ENCODE measurements around the gene CORO2B.

DNA sequence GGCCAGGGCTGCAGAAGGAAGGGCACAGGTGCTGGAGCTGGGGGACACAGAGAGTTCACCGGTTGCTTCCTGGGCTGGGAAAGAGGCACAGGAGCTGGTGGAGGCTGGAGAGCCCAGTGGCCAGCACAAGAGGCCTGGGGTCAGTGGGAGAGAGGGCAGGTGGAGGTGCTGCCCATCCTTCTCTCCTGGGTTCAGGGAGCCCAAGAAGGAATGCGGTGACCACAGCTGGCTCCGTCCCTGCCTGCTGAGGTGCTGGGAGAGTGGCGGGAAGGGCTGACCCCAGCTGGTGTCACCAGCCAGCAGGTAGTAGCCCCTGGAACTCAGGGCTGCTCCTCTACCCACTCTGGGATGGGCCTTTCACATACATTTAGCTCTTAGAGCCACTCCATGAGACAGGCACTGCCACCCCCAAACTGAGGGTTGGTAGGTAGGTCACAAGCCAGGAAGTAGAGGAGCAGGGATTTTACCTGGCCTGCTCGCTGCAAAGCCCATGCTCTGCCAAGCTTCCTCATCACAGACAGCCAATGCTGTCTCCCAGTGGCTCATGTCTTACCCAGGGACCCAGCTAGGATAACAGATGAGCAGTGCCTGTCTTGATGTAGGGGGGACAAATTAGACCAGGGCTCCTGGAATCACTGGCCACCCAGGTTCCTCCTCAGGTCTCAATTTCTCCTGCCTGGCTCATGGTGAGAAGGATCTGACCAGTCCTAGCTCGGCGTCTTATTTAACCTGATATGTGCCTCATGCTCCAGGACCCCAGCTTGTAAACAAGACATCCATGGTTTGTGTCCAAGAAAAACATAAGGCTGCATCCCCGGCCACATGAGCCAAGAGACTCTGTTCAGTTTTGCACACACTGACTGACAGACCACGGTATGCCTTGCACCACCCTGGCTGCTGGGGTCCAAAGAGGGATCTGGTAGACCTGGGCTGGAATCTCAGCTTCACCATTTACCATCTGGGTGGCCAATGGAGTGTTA is 119.2 kb downstream of the CORO2B start:
- TF ChIP-seq, protein P1, sequence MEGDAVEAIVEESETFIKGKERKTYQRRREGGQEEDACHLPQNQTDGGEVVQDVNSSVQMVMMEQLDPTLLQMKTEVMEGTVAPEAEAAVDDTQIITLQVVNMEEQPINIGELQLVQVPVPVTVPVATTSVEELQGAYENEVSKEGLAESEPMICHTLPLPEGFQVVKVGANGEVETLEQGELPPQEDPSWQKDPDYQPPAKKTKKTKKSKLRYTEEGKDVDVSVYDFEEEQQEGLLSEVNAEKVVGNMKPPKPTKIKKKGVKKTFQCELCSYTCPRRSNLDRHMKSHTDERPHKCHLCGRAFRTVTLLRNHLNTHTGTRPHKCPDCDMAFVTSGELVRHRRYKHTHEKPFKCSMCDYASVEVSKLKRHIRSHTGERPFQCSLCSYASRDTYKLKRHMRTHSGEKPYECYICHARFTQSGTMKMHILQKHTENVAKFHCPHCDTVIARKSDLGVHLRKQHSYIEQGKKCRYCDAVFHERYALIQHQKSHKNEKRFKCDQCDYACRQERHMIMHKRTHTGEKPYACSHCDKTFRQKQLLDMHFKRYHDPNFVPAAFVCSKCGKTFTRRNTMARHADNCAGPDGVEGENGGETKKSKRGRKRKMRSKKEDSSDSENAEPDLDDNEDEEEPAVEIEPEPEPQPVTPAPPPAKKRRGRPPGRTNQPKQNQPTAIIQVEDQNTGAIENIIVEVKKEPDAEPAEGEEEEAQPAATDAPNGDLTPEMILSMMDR (IDR thresholded peaks at IDR 0.05): no peak
- TF ChIP-seq MXI1 (IDR thresholded peaks at IDR 0.05; ENCODE audit: low read depth, low read length) (no peak), RAD21 (IDR thresholded peaks at IDR 0.05; ENCODE audit: low read length) (no peak), YY1 (IDR thresholded peaks at IDR 0.05; ENCODE audit: low read depth) (no peak), CHD2 (IDR thresholded peaks at IDR 0.05; ENCODE audit: low read length, partially characterized antibody) (no peak)
